HCT116 (cell line): ENCODE data around the gene GBP2.

Source experiments
- ATF3 ChIP-seq: IDR thresholded peaks from 2 replicates; pipeline ENCODE4 v1.6.1; 2012
- CTCF ChIP-seq, 3 experiments: fragments of 200-600 bp in 1 of 3; sonication (generic) in 1 of 3; IDR thresholded peaks in 2 of 3; conservative IDR thresholded peaks in 1 of 3; 2 replicates each; pipeline ENCODE4 v1.5.1; 2012 to 2017; ENCODE audit warnings: low read depth in 2 of 3, low read length in 2 of 3, antibody characterized with exemption in 1 of 3, borderline replicate concordance in 1 of 3, control low read depth in 1 of 3, mild to moderate bottlenecking in 1 of 3, mixed read lengths in 1 of 3, mixed run types in 1 of 3, moderate library complexity in 1 of 3; ENCODE audit not compliant: insufficient read depth in 1 of 3
- EGR1 ChIP-seq: IDR thresholded peaks from 2 replicates; pipeline ENCODE4 v1.6.1; 2012; ENCODE audit warnings: low read depth
- EZH2 ChIP-seq: fragments of 200-600 bp; sonication (generic); IDR thresholded peaks from 2 replicates; pipeline ENCODE4 v1.6.1; 2017; ENCODE audit warnings: antibody characterized with exemption, mixed run types
- EZH2phosphoT487 ChIP-seq: fragments of 200-600 bp; IDR thresholded peaks from 2 replicates; pipeline ENCODE4 v1.6.1; 2018; ENCODE audit warnings: antibody characterized with exemption, borderline replicate concordance
- POLR2A ChIP-seq: IDR thresholded peaks from 2 replicates; pipeline ENCODE4 v1.7.0; 2011; ENCODE audit warnings: borderline replicate concordance; ENCODE audit not compliant: insufficient read depth, insufficient read length; ENCODE audit errors: extremely low read depth
- RAD21 ChIP-seq: IDR thresholded peaks from 2 replicates; pipeline ENCODE4 v1.6.1; 2012; ENCODE audit warnings: low read depth, mild to moderate bottlenecking
- YY1 ChIP-seq: IDR thresholded peaks from 2 replicates; pipeline ENCODE4 v1.6.1; 2011; ENCODE audit warnings: low read length, low read depth, moderate library complexity, mild to moderate bottlenecking; ENCODE audit not compliant: insufficient replicate concordance; ENCODE audit errors: extremely low read depth
- ZNF274 ChIP-seq: fragments of 200-500 bp; sonication (Bioruptor generic); IDR thresholded peaks from 2 replicates; pipeline ENCODE4 v1.6.1; 2014; ENCODE audit warnings: mild to moderate bottlenecking, low read depth, low read length, inconsistent platforms

- TF ChIP-seq EZH2 (no peak), CTCF (IDR thresholded peaks at IDR 0.05 in 2 of 3, conservative IDR thresholded peaks at IDR 0.05 in 1 of 3; ENCODE audit: borderline replicate concordance in 1 of 3, insufficient read depth in 1 of 3, low read depth in 2 of 3, low read length in 2 of 3) (no peak), ZNF274 (no peak), RAD21 (no peak), POLR2A (no peak), YY1 (no peak), ATF3 (no peak), EGR1 (no peak), EZH2phosphoT487 (no peak)
Observed at GRCh38 chr1:89125913-89126580, at the start of gene GBP2.
